HEK293 (cell line): Measurements from ENCODE around the gene CTH.
A peak's percentile ranks its signal among the peaks of the same experiment; 100 is the strongest.

Source experiments
- CTCF ChIA-PET: fragments of 350-600 bp; formaldehyde crosslinking; extraction: SDS; loops from one replicate; lab custom pipeline; 2021; ENCODE audit warnings: antibody characterized with exemption; lab: Yijun Ruan, JAX
- POLR2A ChIA-PET: fragments of 300-600 bp; formaldehyde crosslinking; extraction: SDS; loops from one replicate; lab custom pipeline; 2020; ENCODE audit warnings: antibody characterized with exemption, inconsistent platforms; lab: Yijun Ruan, JAX
- H3K27ac ChIP-seq: fragments of 200-500 bp; sonication (Bioruptor generic); 2 replicates; pipeline ENCODE4 v1.5.1; 2014; ENCODE audit warnings: low read depth, low read length, control low read depth, inconsistent platforms; ENCODE audit errors: extremely low read depth
- H3K36me3 ChIP-seq, 2 experiments: fragments of 200-500 bp in 1 of 2; sonication (Bioruptor generic) in 1 of 2; 1 replicate in 1 of 2; 2 replicates in 1 of 2; pipeline ENCODE4 v1.5.1; 2014 to 2017; ENCODE audit warnings: inconsistent platforms in 2 of 2, low read length in 2 of 2; ENCODE audit not compliant: control insufficient read depth in 2 of 2, insufficient read depth in 1 of 2
- H3K4me1 ChIP-seq: fragments of 200-500 bp; sonication (Bioruptor generic); 2 replicates; pipeline ENCODE4 v1.5.1; 2014; ENCODE audit warnings: mild to moderate bottlenecking, low read length, inconsistent platforms; ENCODE audit not compliant: control insufficient read depth, insufficient read depth
- H3K4me3 ChIP-seq: 2 replicates; pipeline ENCODE4 v1.5.1; 2011; ENCODE audit warnings: low read depth, mild to moderate bottlenecking, control low read depth, low read length, moderate library complexity
- H3K9me3 ChIP-seq: fragments of 200-500 bp; sonication (Bioruptor generic); 2 replicates; pipeline ENCODE4 v1.5.1; 2014; ENCODE audit warnings: low read depth, low read length, inconsistent platforms; ENCODE audit not compliant: control insufficient read depth, insufficient read depth
- MYNN ChIP-seq: fragments of 450-650 bp; formaldehyde crosslinking; IDR thresholded peaks from 2 replicates; pipeline ENCODE4 v1.5.1; 2016; ENCODE audit warnings: missing biosample characterization, missing genetic modification characterization, borderline replicate concordance
- OSR2 ChIP-seq: fragments of 450-650 bp; formaldehyde crosslinking; IDR thresholded peaks from 2 replicates; pipeline ENCODE4 v1.5.1; 2016; ENCODE audit warnings: missing biosample characterization, missing genetic modification characterization
- PRDM10 ChIP-seq: fragments of 450-650 bp; formaldehyde crosslinking; IDR thresholded peaks from 2 replicates; pipeline ENCODE4 v1.5.1; 2016; ENCODE audit warnings: missing biosample characterization, missing genetic modification characterization
- SP3 ChIP-seq: fragments of 450-650 bp; formaldehyde crosslinking; IDR thresholded peaks from 2 replicates; pipeline ENCODE4 v1.5.1; 2016; ENCODE audit warnings: missing biosample characterization, missing genetic modification characterization
- TRIM28 ChIP-seq: IDR thresholded peaks from 2 replicates; pipeline ENCODE4 v1.6.1; 2011; ENCODE audit warnings: low read length, control low read depth, borderline replicate concordance
- ZFP37 ChIP-seq: fragments of 450-650 bp; formaldehyde crosslinking; IDR thresholded peaks from 2 replicates; pipeline ENCODE4 v1.5.1; 2016; ENCODE audit warnings: missing biosample characterization, missing genetic modification characterization
- ZNF148 ChIP-seq: fragments of 450-650 bp; formaldehyde crosslinking; IDR thresholded peaks from 2 replicates; pipeline ENCODE4 v1.5.0; 2017; ENCODE audit warnings: missing biosample characterization, missing genetic modification characterization, borderline replicate concordance
- ZNF157 ChIP-seq: fragments of 450-650 bp; formaldehyde crosslinking; IDR thresholded peaks from 2 replicates; pipeline ENCODE4 v1.5.1; 2016; ENCODE audit warnings: missing biosample characterization, missing genetic modification characterization
- ZNF169 ChIP-seq: fragments of 450-650 bp; formaldehyde crosslinking; IDR thresholded peaks from 2 replicates; pipeline ENCODE4 v1.5.1; 2016; ENCODE audit warnings: missing biosample characterization, missing genetic modification characterization
- ZNF23 ChIP-seq: fragments of 450-650 bp; formaldehyde crosslinking; IDR thresholded peaks from 2 replicates; pipeline ENCODE4 v1.5.1; 2016; ENCODE audit warnings: missing biosample characterization, missing genetic modification characterization, borderline replicate concordance
- ZNF280D ChIP-seq: fragments of 450-650 bp; formaldehyde crosslinking; IDR thresholded peaks from 2 replicates; pipeline ENCODE4 v1.5.1; 2016; ENCODE audit warnings: missing biosample characterization, missing genetic modification characterization
- ZNF324 ChIP-seq: fragments of 450-650 bp; formaldehyde crosslinking; IDR thresholded peaks from 2 replicates; pipeline ENCODE4 v1.5.1; 2016; ENCODE audit warnings: missing biosample characterization, missing genetic modification characterization
- ZNF350 ChIP-seq: fragments of 450-650 bp; formaldehyde crosslinking; IDR thresholded peaks from 2 replicates; pipeline ENCODE4 v1.5.0; 2017; ENCODE audit warnings: missing biosample characterization, mild to moderate bottlenecking, missing genetic modification characterization
- ZNF391 ChIP-seq: fragments of 450-650 bp; formaldehyde crosslinking; IDR thresholded peaks from 2 replicates; pipeline ENCODE4 v1.5.1; 2016; ENCODE audit warnings: low read depth, missing biosample characterization, missing genetic modification characterization, borderline replicate concordance
- ZNF600 ChIP-seq: fragments of 450-650 bp; formaldehyde crosslinking; IDR thresholded peaks from 2 replicates; pipeline ENCODE4 v1.5.1; 2016; ENCODE audit warnings: missing biosample characterization, missing genetic modification characterization
- ZNF629 ChIP-seq: fragments of 450-650 bp; formaldehyde crosslinking; IDR thresholded peaks from 2 replicates; pipeline ENCODE4 v1.5.1; 2017; ENCODE audit warnings: missing biosample characterization, missing genetic modification characterization
- ZNF664 ChIP-seq: fragments of 450-650 bp; formaldehyde crosslinking; IDR thresholded peaks from 2 replicates; pipeline ENCODE4 v1.5.1; 2016; ENCODE audit warnings: missing biosample characterization, missing genetic modification characterization

The CTH gene

GRCh38 chr1:70382682-70383081, 28.4 kb upstream of the CTH start:
- Histone ChIP-seq H3K4me3 (no peak overlapping the region), H3K27ac (no peak overlapping the region), H3K9me3 (no peaks in the 10 kb centered on the region), H3K36me3 (no peaks in the 10 kb centered on the region), H3K4me1 (no peaks in the 10 kb centered on the region)
- POLR2A ChIA-PET: interaction anchor here (1.6 kb wide), 1 partner anchor 28 kb away, joined by 11 read pairs; the partner anchor contains the start of gene CTH
- CTCF ChIA-PET: no interaction called here
- TF ChIP-seq ZNF664: peak; percentile 88
- no peak for TF ChIP-seq ZNF391

GRCh38 chr1:70383483-70383882, 27.6 kb upstream of the CTH start:
- POLR2A ChIA-PET: interaction anchor here (1.6 kb wide), 1 partner anchor 27 kb away, joined by 11 read pairs; the partner anchor contains the start of gene CTH
- no peaks in the 10 kb centered on the region for H3K36me3 ChIP-seq
- no peak overlapping the region for H3K4me3 ChIP-seq
- no peak overlapping the region for H3K27ac ChIP-seq
- no peaks in the 10 kb centered on the region for H3K4me1 ChIP-seq
- CTCF ChIA-PET: interaction anchor here (0.5 kb wide), 1 partner anchor 39 kb away, joined by 3 read pairs; no protein-coding TSS in a partner anchor
- H3K9me3 ChIP-seq: no peaks in the 10 kb centered on the region
- TF ChIP-seq ZNF23 (tag by site-specific recombination): no peak
- TF ChIP-seq PRDM10 (tag by site-specific recombination): peak; percentile 87

GRCh38 chr1:70384542-70384941, 26.5 kb upstream of the CTH start:
- no peaks in the 10 kb centered on the region for H3K36me3 ChIP-seq
- TF ChIP-seq ZFP37 (tag by site-specific recombination) (no peak), SP3 (tag by site-specific recombination) (no peak), TRIM28 (no peak), OSR2 (tag by site-specific recombination) (no peak), ZNF280D (tag by site-specific recombination) (no peak), ZNF350 (no peak), ZNF324 (no peak), ZNF629 (tag by site-specific recombination) (no peak), ZNF148 (tag by site-specific recombination) (no peak), ZNF600 (no peak), ZNF157 (tag by site-specific recombination) (no peak), MYNN (tag by site-specific recombination) (no peak), ZNF169 (tag by site-specific recombination) (no peak)
- H3K27ac ChIP-seq: no peak overlapping the region
- ChIA-PET CTCF (no interaction called here), POLR2A (no interaction called here)
- no peak overlapping the region for H3K4me3 ChIP-seq
- H3K9me3 ChIP-seq: no peaks in the 10 kb centered on the region
- H3K4me1 ChIP-seq: no peaks in the 10 kb centered on the region
